ENCODE results near the gene CDH4. TPM values are rescaled to one million over a fixed set of nuclear protein-coding genes. Genes with fewer than 3 reads are reported as not detected.

Gene CDH4
- total and polyA plus RNA-seq, 2 of the 8 experiments (the other 6 are each of a cell fraction or from before 2014, with no cell fraction given) = 4.3 to 7.9 TPM

DNA sequence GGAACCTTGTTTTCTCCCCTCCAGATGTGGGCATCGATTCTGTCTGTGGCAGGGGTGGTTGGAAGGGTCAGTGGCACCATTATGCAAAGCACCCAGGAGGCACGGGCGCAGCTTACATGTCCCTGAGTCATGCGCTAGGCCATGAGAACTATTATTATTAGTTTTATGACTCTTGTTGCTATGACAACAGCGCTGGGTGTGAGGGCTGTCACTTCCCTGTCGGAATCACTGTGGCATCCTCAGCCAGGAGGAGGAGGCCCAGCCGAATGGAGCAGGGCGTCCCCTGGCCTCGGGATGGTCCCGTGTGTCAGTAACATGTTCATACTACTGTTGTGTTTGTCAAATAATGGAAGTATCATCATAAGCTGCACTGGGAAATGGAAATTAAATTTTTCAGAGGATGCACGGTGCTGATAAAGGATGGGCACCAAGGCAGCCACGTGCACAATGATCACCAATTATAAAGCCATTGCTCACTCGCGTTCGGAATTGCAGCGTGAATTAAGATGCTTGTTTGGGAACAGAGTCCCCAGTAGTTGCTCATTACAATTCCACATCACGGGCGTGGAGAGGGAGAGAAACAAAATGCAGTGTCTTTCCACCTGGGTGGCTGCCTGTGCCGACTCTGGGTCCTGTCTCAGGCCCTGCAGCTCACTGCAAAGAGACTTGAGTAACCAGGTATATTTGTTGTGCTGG, 247.9 kb downstream of the CDH4 start (continued):
- TF ChIP-seq NRF1 (IDR thresholded peaks at IDR 0.05; ENCODE audit: low read depth, low read length) (no peak), SAP30 (IDR thresholded peaks at IDR 0.05; ENCODE audit: insufficient read depth, insufficient replicate concordance, low read length) (no peak), MAFK (IDR thresholded peaks at IDR 0.05; ENCODE audit: low read depth, low read length) (no peak), ZNF274 (IDR thresholded peaks at IDR 0.05; ENCODE audit: borderline replicate concordance, extremely low read depth, low read length) (no peak), TCF12 (IDR thresholded peaks at IDR 0.05; ENCODE audit: low read depth, low read length) (no peak)

All from H1 (cell line).